MV-4-11 (cell line): ENCODE results near the gene NARF.
A peak's percentile ranks its signal among the peaks of the same experiment; 100 is the strongest.
"Not testable (repeated sequence)": the region's sequence is repeated elsewhere in the genome, so short reads cannot be mapped to it uniquely, and the experiment has no call there.

Source experiments
- DNase-seq: peaks from one replicate; lab custom pipeline; 2025; lab: John Stamatoyannopoulos, UW

NARF gene

DNA sequence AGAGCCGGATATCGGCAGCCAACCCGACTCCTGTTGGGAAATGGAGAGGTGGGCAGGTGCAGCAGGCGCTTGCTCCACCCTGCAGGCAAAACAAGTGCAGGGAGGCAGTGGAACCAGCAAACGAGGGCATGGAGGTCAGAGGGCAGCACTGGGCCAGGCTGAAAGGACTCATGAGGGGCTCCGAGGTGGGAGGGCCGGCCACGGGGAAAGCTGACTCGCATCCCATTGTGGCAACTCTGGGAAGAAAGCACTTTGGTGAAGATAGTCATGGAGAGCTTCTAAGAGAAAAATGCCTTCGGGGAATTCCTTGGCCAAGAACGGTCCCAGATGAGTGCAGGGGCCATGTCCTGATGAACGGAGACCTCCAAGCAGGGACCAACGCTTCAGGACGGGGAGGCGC lies 12.4 kb upstream of the NARF start:
- no peak for DNase-seq

DNA sequence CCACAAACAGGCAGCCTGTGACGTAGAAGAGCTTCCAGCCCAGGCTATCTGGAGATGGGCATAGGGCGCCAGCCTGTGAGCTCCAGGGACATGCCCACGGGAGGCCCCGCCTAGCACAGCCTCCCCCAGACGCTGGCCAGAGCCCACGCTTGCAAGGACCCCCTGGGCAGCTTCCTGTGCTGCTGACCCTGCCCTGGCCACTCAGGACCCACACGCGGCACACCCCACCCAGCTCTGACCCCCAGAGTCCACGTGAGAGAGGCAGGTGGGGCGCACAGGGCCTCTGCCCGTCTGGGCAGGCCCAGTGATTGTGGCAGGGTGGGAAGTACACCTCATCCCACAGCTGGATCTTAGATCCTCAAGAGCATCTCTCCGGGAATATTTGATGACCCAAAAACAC lies 11.9 kb upstream of the NARF start:
- DNase-seq = no peak

DNA sequence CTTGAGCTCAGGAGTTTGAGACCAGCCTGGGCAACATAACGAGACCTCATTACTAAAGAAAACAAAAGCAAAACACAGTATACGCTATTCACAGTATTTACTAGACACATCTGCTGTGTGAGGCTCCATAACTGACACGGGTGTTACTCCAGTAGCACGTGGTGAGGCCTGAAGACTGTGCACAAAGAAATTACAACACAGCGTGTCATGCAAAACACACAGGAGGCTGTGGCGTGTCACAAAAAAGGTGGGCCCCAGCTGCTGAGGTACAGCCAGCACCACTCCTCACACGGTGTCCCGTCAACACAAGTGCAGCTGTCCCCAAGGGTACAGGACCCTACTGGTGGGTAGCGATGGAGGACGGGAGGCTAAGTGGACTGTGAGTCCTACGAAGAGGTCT lies 10.7 kb upstream of the NARF start:
- no peak for DNase-seq

DNA sequence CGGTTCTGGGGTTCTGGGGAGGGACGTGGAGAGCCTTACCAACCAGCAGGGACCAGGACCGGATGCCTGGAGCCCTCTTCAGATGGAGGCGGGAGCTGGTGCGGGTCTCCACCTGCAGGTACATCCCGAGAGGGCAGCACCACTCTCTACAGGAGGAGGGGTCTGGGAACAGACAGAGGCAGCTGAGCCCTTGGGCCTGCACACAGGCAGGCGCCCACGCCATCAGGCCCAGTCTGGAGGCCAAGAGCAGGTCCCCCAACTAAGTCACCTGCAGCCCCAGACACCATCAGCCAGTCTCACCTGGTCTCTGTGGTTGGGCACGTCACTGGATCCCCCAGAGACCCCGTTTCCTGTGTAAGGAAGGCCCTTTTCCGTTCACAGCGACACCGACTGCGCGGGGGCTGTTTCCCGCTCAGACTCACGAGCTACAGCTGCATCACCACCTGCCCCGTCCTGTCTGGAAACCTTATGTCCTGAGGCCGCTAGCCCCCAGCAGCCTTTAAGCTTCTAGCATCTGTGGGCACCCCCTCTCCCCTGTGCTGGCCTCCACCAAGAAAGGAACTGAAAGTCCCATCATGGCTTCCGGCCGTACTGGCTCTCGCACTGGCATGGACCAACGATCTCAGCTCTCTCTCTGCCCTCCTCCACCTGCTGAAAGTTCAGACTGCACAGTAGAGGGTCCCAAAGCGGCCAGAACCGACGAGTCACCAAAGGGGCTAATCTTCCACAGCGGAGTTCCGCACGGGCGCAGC lies 9.2 kb upstream of the NARF start:
- DNase-seq = peak; percentile 83

DNA sequence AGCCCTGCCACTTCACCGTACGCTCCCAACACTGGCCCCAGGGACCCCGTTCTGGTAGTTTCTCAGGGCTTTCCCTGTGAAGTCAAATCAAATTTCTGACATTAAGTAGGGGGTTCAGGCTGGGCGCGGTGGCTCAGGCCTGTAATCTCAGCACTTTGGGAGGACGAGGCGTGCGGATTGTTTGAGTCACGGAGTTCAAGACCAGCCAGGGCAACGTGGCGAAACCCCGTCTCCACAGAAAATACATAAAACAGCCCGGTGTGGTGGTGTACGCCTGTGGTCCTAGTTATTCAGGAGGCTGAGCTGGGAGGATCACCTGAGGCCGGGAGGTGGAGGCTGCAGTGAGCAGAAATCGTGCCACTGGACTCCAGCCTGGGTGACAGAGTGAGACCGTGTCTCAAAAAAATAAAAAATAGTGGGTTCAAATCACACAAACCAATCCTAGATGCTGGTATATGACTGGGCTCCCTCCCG lies 8.6 kb upstream of the NARF start:
- no peak for DNase-seq

DNA sequence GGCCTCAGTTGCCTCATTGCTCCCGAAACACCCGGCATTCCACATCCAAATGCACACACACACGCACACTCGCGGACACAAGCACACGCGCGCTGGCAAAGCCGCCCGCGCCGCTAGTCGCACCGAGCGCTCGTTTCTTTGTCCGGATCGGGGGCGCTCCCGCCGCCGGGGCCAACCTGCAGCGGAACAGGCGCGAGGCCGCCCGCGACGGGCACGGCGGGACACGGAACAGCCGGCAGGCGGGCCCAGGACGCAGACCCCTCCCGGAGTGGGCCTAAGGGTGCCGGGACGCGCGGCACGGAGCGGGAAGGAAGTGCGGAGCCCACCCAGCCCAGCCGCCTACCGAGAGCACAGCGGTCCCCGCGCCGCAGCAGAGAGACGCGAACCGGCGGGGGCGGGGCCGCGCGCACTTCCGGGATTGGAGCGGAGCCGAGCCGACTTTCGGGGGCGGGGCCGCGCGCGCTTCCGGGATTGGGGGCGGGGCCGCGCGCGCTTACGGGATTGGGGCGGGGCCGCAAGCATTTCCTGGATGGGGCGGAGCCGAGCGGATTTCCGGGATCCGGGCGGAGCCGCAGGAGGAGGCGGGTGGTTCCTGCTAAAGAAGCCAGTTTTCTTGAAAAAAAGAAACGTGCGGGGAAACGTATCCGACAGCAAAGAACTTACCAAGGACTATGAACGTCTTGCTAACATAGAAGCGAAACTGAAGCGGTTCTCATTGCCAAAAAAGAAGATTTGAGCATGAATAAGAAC lies 8.0 kb upstream of the NARF start, which contains the start of gene CYBC1:
CYBC1 (minus strand) TSS at position 396 of the 750 bp plus-strand sequence. CDS start 1,498 bp downstream, outside the sequence.
- peak; percentile 94 for DNase-seq

DNA sequence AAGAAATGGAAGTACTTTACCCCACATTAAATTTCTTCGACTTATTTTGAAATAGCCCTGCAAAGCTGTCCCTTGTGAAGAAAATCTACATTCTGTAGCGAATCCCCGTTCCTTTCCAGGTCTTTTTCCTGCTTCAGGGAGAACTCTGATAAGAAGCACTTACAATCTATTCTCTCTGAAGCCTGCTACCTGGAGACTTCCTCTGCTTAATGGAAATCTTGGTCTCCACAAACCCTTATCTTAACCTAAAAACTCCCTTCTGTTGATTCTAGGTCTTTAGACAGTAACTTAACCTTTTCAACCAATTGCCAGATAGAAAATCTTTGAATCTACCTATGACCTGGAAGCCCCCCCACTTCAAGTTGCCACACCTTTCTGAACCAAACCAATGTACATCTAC lies 6.4 kb upstream of the NARF start:
- no peak for DNase-seq

DNA sequence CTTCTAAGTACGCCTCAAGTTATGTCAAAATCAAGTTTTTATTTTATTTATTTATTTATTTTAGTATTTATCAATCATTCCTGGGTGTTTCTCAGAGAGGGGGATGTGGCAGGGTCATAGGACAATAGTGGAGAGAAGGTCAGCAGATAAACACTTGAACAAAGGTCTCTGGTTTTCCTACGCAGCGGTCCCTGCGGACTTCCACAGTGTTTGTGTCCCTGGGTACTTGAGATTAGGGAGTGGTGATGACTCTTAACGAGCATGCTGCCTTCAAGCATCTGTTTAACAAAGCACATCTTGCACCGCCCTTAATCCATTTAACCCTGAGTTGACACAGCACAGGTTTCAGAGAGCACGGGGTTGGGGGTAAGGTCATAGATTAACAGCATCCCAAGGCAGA lies 5.4 kb upstream of the NARF start:
- DNase-seq = not testable (repeated sequence)

DNA sequence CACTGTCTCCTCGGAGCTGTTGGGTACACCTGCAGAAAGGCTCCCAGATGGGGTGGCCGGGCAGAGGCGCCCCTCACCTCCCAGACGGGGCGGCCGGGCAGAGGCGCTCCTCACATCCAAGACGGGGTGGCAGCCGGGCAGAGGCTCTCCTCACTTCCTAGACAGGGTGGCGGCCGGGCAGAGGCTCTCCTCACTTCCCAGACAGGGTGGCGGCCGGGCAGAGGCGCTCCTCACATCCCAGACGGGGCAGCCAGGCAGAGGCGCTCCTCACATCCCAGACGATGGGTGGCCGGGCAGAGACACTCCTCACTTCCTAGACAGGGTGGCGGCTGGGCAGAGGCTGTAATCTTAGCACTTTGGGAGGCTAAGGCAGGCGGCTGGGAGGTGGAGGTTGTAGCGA lies 4.8 kb upstream of the NARF start:
- not testable (repeated sequence) for DNase-seq

DNA sequence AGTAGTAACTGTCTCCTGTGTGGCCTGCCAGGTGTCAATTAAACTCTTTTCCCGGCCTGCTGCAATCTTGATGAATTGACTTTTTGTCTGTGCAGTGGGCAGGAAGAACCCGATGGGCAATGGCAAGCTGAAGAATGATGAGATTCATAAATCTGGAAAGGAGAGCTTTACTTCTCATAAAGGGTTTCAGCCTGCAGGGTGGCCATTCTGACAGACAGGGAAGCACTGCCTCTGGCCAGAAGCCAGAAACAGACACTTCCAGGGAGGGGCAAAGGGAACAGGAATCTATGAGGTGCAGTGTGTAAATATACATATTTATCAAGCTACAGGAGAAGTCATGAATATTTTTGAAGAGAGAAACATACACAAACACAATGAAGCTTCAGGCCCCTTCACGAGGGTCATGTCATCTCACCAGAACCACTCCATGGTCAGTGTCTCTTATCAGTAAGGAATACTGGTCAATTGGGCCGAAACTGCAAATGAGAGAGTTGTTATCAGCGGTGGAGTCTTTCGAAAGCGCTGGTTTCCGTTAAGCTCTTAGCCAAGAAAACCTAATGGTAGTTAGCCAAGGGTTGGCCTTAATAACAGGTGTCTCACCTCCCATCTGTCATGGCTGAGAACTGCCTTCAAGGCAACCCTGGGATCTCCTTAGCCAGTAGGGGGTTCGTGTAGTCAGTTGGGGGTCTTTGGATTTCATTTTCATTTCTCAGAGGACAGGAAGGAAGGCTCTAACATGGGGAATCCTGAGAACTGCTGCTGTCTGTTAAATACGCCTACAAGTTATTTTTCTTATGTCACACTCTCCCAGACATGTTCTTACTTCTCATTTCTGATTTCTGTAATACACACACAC lies 1.2 kb upstream of the NARF start:
- peak; percentile 66 for DNase-seq

DNA sequence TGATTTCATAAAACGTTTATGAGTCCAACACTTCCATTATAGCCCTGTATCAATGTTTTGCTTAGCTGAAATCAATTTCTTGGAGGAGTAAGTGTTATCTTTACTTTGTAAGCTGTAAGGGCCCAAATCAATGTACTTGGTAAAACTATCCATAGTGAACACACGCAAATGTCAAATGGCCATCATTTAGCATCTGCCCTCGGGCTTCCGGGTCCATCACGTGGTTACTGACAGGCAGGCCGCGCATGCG lies 687 bp upstream of the NARF start:
- peak; percentile 92 for DNase-seq

DNA sequence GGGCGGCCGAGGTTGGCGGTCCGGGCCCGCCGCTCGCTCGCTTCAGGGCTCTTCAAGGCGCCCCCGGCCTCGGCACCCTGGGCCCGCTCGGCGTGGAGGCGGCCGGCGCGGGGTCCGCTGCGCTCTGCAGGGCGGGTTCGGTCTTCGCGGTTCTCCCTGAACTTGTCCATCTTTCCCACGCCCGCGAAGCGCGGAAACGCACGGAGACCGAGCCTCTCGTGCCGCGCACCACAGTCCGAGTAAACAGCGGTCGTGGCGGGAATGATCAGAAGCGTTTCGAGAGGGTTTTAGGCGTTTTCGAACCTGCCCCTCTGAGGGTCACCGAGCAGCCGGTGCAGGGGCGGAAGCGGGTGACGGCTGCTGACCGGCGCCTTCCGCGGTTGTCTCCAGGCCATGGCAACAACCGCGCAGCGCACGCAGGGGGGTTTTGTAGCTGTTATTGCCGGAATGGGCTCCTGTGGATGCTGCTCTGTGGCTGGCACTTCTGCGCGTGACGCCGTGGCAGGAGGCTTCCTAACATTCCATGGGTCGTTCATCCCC lies 414 bp downstream of the NARF start:
- DNase-seq = no peak

DNA sequence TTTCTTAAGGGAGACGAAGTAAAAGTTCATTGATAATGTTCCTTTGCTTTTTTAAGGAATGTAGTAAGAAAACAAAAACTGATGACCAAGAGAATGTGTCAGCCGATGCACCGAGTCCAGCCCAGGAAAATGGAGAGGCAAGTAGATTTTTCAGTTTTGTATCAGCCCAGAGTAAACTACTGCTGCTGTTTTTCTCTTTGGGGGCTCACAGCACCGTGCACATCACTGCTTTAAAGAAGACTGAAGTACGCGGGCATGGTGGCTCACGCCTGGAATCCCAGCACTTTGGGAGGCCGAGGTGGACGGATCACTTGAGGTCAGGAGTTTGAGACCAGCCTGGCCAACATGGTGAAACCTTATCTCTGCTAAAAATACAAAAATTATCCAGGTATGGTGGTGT lies 1.4 kb downstream of the NARF start:
- DNase-seq = not testable (repeated sequence)

DNA sequence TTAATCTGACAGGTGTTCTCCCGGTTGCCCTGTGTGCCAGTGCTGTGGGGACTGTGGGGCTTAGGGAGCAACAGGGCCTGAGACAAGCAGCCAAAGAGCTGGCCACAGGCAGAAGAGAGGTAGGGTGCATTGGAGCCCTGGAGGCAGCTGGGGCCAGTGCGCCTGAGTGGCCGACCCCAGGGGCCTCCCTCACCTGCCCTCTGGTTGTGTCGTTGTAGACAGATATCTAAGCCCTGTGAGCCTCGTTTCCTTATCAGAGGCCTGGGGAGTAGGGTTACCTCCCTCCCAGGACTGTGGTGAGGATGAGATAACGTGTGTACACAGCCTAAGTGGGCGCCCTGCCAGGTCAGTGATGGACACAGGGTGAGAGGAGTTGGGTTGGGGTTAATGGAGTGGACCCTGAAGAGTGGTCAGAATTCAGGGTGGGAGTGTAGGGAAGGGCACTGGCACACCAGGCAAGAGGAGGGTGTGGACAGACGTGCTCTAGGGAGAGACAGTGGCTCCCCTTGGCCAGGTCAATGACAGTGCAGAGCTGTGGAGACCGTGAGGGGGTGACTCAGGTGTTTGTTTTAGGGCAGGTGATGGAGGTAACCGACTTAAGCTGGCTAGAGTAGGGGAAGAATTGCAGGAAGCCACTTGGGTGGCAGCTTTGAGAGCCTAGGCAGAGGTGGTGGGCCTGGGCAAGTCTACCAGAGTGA lies 3.4 kb downstream of the NARF start:
- no peak for DNase-seq

DNA sequence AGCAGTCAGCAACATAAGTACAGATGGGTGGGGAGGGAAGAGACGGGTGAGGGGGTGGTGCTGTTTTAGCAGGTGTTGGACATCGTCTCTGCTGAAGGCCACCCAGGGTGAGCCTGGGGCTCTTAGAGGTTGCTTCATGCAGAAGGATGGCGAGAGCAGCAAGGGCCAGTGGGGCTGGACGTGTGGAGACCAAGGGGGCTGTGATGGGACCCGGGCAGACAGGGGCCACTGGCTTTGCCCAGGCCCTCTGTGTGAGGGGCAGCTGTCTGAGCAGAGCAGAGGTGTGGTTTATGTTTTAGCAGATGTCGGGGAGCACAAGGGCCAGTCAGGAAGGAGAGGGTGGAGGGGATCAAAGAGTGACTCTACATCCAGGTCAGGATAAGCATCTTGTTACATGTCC lies 4.8 kb downstream of the NARF start:
- DNase-seq = no peak

DNA sequence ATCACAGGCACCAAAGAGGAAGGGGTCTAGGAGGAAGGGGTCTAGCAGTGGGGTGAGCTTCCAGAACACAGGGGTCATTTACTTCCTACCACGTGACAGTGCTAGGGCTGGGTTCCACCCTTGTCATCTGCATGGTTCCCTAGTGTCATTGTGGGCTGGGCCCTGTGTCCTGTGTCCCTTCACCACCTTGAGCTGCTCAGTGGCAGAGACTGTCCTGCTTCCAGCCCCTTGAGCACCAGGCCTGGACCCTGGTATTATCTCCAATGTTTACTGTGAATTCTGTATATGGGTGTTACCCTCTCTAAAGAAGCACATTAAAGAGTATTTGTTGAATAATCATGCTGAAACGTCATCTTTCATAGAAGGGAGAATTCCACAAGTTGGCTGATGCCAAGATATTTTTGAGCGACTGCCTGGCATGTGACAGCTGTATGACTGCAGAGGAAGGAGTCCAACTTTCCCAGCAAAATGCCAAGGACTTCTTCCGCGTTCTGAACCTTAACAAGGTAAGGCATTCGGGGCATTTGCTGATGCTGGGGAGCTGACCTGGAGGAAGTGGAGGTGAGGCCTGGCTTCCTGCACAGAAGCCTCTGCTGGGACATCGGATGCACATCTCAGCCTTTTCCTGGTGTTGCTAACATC lies 5.5 kb downstream of the NARF start:
- DNase-seq = no peak

DNA sequence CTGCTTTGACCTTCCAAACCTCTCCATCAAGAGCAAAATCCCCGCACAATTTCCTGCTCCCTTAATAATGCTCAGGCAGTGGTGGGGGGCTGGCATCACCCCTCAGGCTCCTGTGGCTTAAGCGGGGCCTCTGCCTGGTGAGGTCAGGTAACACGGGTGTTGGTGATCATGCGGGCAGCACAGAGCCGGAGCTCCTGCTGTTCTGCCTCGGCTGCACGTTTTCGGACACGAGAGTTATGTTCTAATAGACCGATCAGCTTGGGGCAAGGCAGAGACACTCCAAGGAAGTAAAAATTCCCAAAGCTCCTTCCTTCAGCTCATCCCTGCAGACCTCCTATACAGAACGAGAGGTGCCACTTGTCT lies 6.0 kb downstream of the NARF start:
- no peak for DNase-seq

DNA sequence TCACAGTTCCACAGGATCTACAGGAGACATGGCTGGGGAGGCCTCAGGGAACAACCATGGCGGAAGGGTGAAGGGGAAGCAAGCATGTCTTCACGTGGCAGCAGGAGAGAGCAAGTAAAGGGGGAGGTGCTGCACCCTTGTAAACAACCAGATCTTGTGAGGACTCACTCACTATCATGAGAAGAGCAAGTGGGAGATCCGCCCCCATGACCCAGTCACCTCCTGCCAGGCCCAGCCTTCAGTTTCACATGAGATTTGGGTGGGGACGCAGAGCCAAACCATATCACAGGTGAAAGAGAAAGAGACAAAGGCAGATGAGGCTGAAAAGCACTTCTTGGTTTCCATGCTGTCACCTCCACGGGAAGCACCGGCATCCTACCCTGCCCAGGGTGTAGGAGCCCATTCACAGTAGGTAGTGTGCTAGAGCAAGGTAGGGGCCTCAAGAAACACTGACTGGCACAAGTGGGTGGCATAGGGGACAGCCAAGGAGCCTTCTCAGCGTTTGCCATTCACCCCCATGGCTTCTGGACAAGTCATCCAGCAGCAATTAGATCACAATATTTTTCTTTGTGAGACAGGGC lies 6.6 kb downstream of the NARF start:
- DNase-seq = no peak

DNA sequence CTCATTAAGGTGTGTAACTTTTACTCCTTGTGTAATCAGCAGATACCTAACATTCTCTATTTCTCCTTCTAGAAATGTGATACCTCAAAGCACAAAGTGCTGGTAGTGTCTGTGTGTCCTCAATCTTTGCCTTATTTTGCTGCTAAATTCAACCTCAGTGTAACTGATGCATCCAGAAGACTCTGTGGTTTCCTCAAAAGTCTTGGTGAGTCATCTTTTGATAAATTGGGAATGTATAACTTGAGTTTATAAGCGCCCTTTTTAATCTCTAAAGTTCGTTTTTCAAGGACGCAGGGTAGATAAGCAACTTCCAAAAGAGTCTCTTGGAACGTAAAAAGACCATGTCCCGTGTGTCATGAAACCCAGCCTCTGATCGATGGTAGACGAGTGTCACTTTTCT lies 10.2 kb downstream of the NARF start:
- no peak for DNase-seq

DNA sequence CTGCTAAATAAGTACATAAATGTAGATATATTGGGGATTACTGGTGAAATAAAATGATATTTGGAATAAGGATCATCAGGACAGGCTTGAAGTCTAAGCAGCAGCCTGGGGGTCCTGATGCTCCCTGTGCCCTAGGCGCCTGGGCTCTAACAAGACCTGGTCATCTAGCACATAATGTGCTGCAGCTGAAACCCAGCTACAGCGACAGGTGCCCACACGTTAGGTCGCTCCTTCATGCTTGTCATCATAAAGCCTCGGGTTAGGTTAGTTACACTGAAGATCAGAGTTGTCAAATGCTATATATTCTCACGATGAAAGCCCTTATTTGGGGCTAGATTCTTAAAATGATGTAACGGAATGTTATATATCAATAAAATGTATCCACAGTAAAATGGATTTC lies 11.5 kb downstream of the NARF start:
- no peak for DNase-seq
